KOPT-K1 (cell line): ENCODE results near the gene EPB41L3.

Source experiments
- H3K27ac ChIP-seq: fragments of 200-600 bp; sonication (generic); 2 replicates; pipeline ENCODE4 v1.5.1; 2016; ENCODE audit warnings: antibody characterized with exemption, mild to moderate bottlenecking, low read depth, low read length; ENCODE audit not compliant: poor library complexity, severe bottlenecking
- H3K36me3 ChIP-seq: fragments of 200-600 bp; sonication (generic); 2 replicates; pipeline ENCODE4 v1.5.1; 2017; ENCODE audit warnings: antibody characterized with exemption, mild to moderate bottlenecking, low read length, moderate library complexity; ENCODE audit not compliant: insufficient read depth
- H3K9me3 ChIP-seq: fragments of 200-600 bp; sonication (generic); 2 replicates; pipeline ENCODE4 v1.5.1; 2017; ENCODE audit warnings: antibody characterized with exemption, low read length, mild to moderate bottlenecking; ENCODE audit not compliant: insufficient read depth, poor library complexity, severe bottlenecking

The EPB41L3 gene

GRCh38 chr18:5461041-5461440, 82.8 kb downstream of the EPB41L3 start:
- no peaks in the 10 kb centered on the region for H3K9me3 ChIP-seq
- no peak overlapping the region for H3K27ac ChIP-seq
- no peaks in the 10 kb centered on the region for H3K36me3 ChIP-seq

- Histone ChIP-seq H3K36me3 (no peaks in the 10 kb centered on the region), H3K9me3 (no peaks in the 10 kb centered on the region), H3K27ac (no peak overlapping the region)
Measured at GRCh38 chr18:5457462-5457957, 86.3 kb downstream of the EPB41L3 start.

DNA sequence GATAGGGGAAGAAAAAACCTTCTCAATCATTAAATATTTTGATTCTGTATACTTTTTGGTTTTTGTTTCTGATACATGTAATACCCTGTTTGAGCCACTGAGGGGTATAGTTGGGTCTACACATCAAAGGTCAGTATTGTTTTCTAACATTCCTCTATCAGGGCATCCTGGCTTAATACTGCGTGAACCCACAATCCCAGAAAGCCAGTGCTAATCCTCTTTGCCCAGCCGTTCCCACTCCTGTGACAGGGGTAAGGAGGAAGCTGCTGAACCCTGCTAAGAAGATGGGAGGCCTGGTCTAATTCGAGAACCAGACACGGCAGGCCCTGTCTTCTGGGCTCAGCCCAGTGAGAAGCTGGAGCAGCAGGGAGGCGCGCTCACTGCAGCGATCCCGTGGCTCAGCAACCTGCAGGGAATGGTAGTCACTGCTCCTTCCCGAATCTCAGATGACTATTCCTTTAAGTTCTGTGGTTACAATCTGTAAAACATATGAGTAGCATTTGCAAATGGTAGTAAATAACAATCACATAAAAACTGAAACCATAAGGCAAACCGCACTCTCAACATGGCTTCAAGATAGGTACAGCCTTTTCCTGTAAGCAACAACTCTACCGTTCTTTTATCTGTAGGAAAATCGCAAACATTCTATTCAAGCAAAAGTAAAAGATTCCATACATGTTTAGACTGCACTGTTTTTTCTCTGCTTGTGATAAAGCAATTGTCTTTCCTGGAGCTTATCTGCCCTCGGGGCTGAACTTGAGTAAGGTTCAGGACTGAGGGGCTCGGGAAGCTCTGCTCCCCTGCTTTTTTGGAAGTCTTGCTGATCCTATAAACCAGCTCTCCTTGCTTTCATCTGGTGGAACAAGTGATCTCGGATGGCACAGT, 87.0 kb downstream of the EPB41L3 start:
- no peak overlapping the region for H3K27ac ChIP-seq

DNA sequence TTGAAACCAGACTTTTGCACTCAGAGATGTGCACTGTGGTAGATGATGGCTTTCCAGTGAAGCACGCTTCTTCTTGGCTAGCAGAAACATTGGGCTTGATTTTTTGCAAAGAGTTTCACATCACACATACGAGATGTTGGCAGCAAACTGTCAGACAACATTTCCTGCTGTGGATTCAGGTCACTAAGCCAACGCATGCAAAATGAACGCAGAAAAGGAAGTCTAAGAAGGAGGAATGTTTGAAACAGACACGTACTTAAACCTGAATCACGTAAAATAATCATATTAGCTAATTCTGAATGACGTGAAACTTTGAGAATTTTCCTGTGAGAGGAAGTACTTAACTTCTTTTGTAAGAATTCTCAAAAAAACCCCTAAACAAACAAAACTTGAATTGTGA, 88.1 kb downstream of the EPB41L3 start:
- H3K9me3 ChIP-seq = no peaks in the 10 kb centered on the region
- H3K36me3 ChIP-seq = no peaks in the 10 kb centered on the region
- no peak overlapping the region for H3K27ac ChIP-seq

More for the DNA sequence above, 87.0 kb downstream of the EPB41L3 start:
- Histone ChIP-seq H3K36me3 (no peaks in the 10 kb centered on the region), H3K9me3 (no peaks in the 10 kb centered on the region)

GRCh38 chr18:5452943-5453443, 90.8 kb downstream of the EPB41L3 start:
- Histone ChIP-seq H3K36me3 (no peaks in the 10 kb centered on the region), H3K9me3 (no peaks in the 10 kb centered on the region), H3K27ac (no peak overlapping the region)

DNA sequence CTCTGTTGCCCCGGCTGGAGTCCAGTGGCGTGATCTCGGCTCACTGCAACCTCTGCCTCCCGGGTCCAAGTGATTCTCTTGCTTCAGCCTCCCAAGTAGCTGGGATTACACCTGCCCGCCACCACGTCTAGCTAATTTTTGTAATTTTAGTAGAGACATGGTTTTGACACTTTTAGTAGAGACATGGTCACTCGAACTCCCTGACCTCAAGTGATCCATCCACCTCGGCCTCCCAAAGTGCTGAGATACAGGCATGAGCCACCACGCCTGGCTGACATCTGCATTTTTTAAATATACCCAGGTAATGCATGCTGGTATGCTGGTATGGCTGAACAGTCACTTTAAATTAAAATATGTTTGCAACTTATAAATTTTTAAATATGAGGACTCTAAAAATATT, 91.9 kb downstream of the EPB41L3 start:
- Histone ChIP-seq H3K36me3 (no peaks in the 10 kb centered on the region), H3K9me3 (no peaks in the 10 kb centered on the region), H3K27ac (no peak overlapping the region)

- no peaks in the 10 kb centered on the region for H3K36me3 ChIP-seq
- H3K27ac ChIP-seq = no peak overlapping the region
- H3K9me3 ChIP-seq = no peaks in the 10 kb centered on the region
Measured at GRCh38 chr18:5451150-5451549, 92.6 kb downstream of the EPB41L3 start.

DNA sequence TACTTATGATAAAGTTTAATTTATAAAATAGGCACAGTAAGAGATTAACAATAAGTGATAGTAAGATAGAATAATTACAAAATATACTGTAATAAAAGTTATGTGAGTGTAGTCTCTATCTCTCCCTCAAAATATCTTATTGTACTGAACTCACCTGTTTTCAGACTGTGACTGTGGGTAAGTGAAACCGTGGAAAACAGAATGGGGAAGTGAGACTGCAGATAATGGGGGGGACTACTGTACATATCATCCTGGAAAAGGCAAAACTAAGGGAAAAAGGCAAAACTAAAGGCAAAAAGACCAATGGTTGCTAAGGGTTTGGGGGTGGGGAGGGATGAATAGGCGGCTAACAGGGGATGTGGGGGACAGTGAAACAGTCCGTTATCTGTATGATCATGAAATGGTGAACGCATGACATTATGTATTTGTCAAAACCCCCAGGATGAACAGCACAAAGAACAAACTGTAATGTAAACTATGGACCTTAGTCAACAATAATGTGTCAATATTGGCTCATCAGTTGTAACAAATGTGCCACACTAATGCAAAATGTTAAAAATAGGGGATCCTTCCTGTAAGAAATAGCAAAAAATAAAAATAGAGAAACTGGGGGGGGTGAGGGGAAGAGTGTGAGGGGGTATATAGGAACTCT, 93.8 kb downstream of the EPB41L3 start:
- H3K27ac ChIP-seq = no peak overlapping the region
- no peaks in the 10 kb centered on the region for H3K36me3 ChIP-seq

GRCh38 chr18:5447442-5447841, 96.4 kb downstream of the EPB41L3 start:
- H3K27ac ChIP-seq = no peak overlapping the region
- H3K9me3 ChIP-seq = no peaks in the 10 kb centered on the region
- H3K36me3 ChIP-seq = no peaks in the 10 kb centered on the region

More for the DNA sequence above, 93.8 kb downstream of the EPB41L3 start:
- H3K9me3 ChIP-seq = no peaks in the 10 kb centered on the region

DNA sequence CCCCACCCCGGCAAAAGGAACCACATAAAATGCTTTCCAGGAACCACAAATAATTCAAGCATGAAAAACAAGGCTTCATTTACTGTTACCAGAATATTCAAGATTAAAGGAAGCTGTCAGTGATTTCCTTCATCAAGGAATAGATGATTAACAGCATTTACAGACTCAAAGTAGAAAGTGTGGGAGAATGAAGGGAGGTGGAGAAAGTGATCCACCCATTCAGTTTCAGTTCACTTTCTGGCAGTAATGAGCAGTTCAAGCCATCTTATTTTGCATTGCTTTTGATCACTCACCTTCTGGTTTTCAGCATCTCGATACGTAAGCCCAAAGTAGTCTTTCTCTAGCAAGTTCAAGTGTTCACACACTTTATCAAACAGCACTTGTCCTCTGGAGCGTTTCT, 99.0 kb downstream of the EPB41L3 start:
- Histone ChIP-seq H3K27ac (no peak overlapping the region), H3K36me3 (no peaks in the 10 kb centered on the region), H3K9me3 (no peaks in the 10 kb centered on the region)

- Histone ChIP-seq H3K9me3 (no peaks in the 10 kb centered on the region), H3K36me3 (no peaks in the 10 kb centered on the region), H3K27ac (no peak overlapping the region)
Measured at GRCh38 chr18:5444269-5444668, 99.5 kb downstream of the EPB41L3 start.

DNA sequence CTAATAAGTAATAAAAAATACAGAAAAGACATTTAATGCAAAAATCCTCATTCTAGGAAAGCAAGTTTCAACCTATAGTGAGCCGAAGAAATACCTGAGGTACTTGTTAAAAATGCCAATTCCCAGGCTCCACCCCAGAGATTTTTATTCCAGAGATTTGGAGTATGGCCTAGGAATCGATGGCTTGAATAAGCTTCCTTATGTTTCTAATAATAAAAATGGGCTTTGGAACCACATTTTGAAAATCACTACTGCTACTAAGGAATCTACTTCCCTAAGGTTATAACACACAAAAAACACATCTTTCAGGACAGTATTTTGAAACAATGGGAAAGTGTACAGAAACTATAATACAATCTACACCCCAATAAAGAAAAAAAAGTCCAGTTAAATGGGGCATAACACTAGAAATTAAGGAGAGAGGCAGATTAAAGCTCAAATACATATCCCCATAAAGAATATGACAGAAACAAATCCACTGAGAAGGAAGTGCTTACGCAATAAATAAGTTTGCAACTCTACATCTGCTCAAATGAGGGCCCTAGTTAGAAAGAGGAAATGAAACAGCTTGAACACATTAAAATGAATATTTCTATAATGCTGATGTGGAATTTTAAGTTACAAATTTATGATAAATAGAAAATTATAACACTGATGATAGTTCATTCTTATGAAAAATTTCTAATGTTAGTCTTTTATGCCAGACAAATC, 103.7 kb downstream of the EPB41L3 start:
- no peaks in the 10 kb centered on the region for H3K36me3 ChIP-seq
- H3K9me3 ChIP-seq = no peaks in the 10 kb centered on the region
- no peak overlapping the region for H3K27ac ChIP-seq

GRCh38 chr18:5434425-5434824, 109.4 kb downstream of the EPB41L3 start:
- Histone ChIP-seq H3K9me3 (no peaks in the 10 kb centered on the region), H3K36me3 (no peaks in the 10 kb centered on the region), H3K27ac (no peak overlapping the region)

DNA sequence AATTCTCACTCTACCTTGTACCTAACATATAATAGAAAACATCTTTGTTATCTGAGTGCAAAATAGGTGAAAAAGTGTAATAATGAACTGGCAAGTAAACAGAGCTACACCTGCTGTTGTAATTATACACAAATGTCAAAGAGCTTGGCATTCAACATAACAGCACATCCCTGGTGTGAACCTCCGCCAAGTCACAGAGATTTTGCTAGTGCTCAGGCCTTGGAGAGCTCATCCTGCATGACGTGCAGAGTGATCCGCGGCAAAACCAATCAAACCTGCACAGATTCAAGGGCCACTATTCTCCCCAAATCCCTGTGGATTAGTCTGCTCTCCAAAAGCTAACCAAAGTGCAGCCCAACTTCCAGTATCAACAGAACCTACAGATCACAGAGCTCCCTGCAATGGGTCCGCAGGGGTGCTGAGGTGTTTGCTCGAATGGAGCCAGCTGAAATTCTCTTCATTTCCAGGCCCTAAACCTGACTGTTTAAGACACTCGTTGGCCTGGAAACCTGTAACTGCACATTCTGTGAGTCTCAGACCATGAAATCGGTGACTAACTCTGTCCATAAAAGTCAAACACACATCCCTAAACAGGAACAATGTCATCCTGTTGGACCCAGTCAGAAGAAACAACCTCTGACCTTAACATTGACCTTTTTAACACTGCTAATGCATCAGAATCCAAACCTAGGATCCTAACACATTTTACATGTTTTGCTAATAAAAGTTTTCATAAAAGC, 111.8 kb downstream of the EPB41L3 start:
- Histone ChIP-seq H3K27ac (no peak overlapping the region), H3K36me3 (no peaks in the 10 kb centered on the region), H3K9me3 (no peaks in the 10 kb centered on the region)
